H1 (cell line): ENCODE measurements around the gene INSYN1. TPM values are rescaled to one million over a fixed set of nuclear protein-coding genes. Genes with fewer than 3 reads are reported as not detected.

Experiments used
- CTCF ChIA-PET: fragments of 300-600 bp; sonication (Branson Sonifier 250); formaldehyde crosslinking; loops from one replicate; lab custom pipeline; 2021; ENCODE audit not compliant: partially characterized antibody; lab: Charles Lee
- POLR2A ChIA-PET: fragments of 300-600 bp; sonication (Branson Sonifier 250); formaldehyde crosslinking; loops from one replicate; lab custom pipeline; 2021; ENCODE audit warnings: inconsistent platforms; ENCODE audit not compliant: partially characterized antibody; lab: Charles Lee
- DNase-seq, 2 experiments: peaks; one replicate each; pipeline versions ENCODE4 v3.0.0 to v3.0.0-alpha.2; 2010 to 2022; ENCODE audit warnings: low spot score in 2 of 2, low read depth in 1 of 2, mixed read lengths in 1 of 2
- FAIRE-seq: peaks from 2 replicates; lab custom pipeline; 2011; peaks lifted over from hg19 to GRCh38; lab: Jason Lieb, UNC
- H2AFZ ChIP-seq: 2 replicates; pipeline ENCODE4 v1.8.1; 2012; ENCODE audit warnings: low read length, inconsistent platforms
- H2AK5ac ChIP-seq: 2 replicates; pipeline ENCODE4 v1.6.1; 2013; ENCODE audit warnings: low read depth, low read length
- H2BK120ac ChIP-seq: replicated peaks from 2 replicates; pipeline ENCODE3; 2013; ENCODE audit warnings: low read depth, low read length, inconsistent platforms
- H2BK12ac ChIP-seq: 2 replicates; pipeline ENCODE4 v1.6.1; 2013; ENCODE audit warnings: low read depth, low read length
- H2BK15ac ChIP-seq: 2 replicates; pipeline ENCODE4 v1.6.1; 2013; ENCODE audit warnings: low read length
- H2BK20ac ChIP-seq: 2 replicates; pipeline ENCODE4 v1.6.1; 2013; ENCODE audit warnings: low read length
- H2BK5ac ChIP-seq: 2 replicates; pipeline ENCODE4 v1.6.1; 2013; ENCODE audit warnings: low read depth, low read length
- H3K14ac ChIP-seq: 2 replicates; pipeline ENCODE4 v1.6.1; 2013; ENCODE audit warnings: inconsistent platforms; ENCODE audit not compliant: insufficient read length
- H3K18ac ChIP-seq: 2 replicates; pipeline ENCODE4 v1.6.1; 2013; ENCODE audit warnings: low read length; ENCODE audit errors: extremely low read depth
- H3K23ac ChIP-seq: 2 replicates; pipeline ENCODE4 v1.6.1; 2013; ENCODE audit warnings: inconsistent platforms; ENCODE audit not compliant: insufficient read length
- H3K23me2 ChIP-seq: 2 replicates; pipeline ENCODE4 v1.6.1; 2013; ENCODE audit warnings: low read depth, low read length
- H3K27ac ChIP-seq: 2 replicates; pipeline ENCODE4 v1.6.1; 2011; ENCODE audit warnings: low read depth, low read length, inconsistent platforms
- H3K27me3 ChIP-seq, 4 experiments: replicated peaks in 1 of 4; 1 replicate in 1 of 4; 2 replicates in 3 of 4; pipeline versions ENCODE4 v1.6.1 to v1.8.1; 2011 to 2013; ENCODE audit warnings: low read length in 3 of 4, mild to moderate bottlenecking in 3 of 4, inconsistent platforms in 2 of 4, mixed read lengths in 2 of 4, moderate library complexity in 1 of 4; ENCODE audit not compliant: control insufficient read depth in 3 of 4, insufficient read depth in 3 of 4; ENCODE audit errors: extremely low read depth in 1 of 4
- H3K36me3 ChIP-seq, 4 experiments: 2 replicates each; pipeline versions ENCODE4 v1.6.1 to v1.8.1; 2011 to 2013; ENCODE audit warnings: mild to moderate bottlenecking in 4 of 4, low read length in 3 of 4, moderate library complexity in 2 of 4, control low read depth in 1 of 4, inconsistent platforms in 1 of 4; ENCODE audit not compliant: insufficient read depth in 4 of 4, control insufficient read depth in 2 of 4
- H3K4ac ChIP-seq: replicated peaks from 2 replicates; pipeline ENCODE3; 2013; ENCODE audit warnings: low read length, low read depth, mixed read lengths, inconsistent platforms; ENCODE audit not compliant: insufficient read length
- H3K4me1 ChIP-seq, 4 experiments: replicated peaks in 1 of 4; 1 replicate in 1 of 4; 2 replicates in 3 of 4; pipeline versions ENCODE4 v1.6.1 to v1.8.1; 2011 to 2013; ENCODE audit warnings: low read length in 3 of 4, inconsistent platforms in 2 of 4, mixed read lengths in 1 of 4; ENCODE audit not compliant: insufficient read depth in 4 of 4, control insufficient read depth in 3 of 4
- H3K4me2 ChIP-seq, 2 experiments: 2 replicates each; pipeline versions ENCODE4 v1.6.1 to v1.8.1; 2011 to 2013; ENCODE audit warnings: low read depth in 2 of 2, low read length in 2 of 2, control low read depth in 1 of 2, inconsistent platforms in 1 of 2, mild to moderate bottlenecking in 1 of 2; ENCODE audit not compliant: insufficient read depth in 1 of 2
- H3K4me3 ChIP-seq, 4 experiments: fragments of 200-600, 300-600 bp in 1 of 4; sonication (generic), shearing (Covaris generic), sonication (Bioruptor Twin) in 1 of 4; 2 replicates each; pipeline versions ENCODE4 v1.5.1 to v1.8.1; 2011 to 2016; ENCODE audit warnings: low read length in 4 of 4, low read depth in 3 of 4, control low read depth in 2 of 4, inconsistent platforms in 2 of 4, mild to moderate bottlenecking in 2 of 4, mixed read lengths in 1 of 4, moderate library complexity in 1 of 4; ENCODE audit not compliant: insufficient read depth in 2 of 4; ENCODE audit errors: extremely low read depth in 1 of 4
- H3K56ac ChIP-seq: replicated peaks from 2 replicates; pipeline ENCODE3; 2013; ENCODE audit warnings: low read depth, mild to moderate bottlenecking, mixed read lengths, low read length, inconsistent platforms; ENCODE audit not compliant: insufficient read length
- H3K79me1 ChIP-seq: 2 replicates; pipeline ENCODE4 v1.6.1; 2013; ENCODE audit warnings: low read depth, low read length, control low read depth
- H3K79me2 ChIP-seq, 2 experiments: 2 replicates each; pipeline versions ENCODE4 v1.6.1 to v1.8.1; 2012 to 2013; ENCODE audit warnings: low read length in 2 of 2, mild to moderate bottlenecking in 2 of 2, inconsistent platforms in 1 of 2; ENCODE audit not compliant: insufficient read depth in 2 of 2, control insufficient read depth in 1 of 2
- H3K9ac ChIP-seq, 4 experiments: replicated peaks in 1 of 4; 1 replicate in 1 of 4; 2 replicates in 3 of 4; pipeline versions ENCODE4 v1.6.1 to v1.8.1; 2011 to 2013; ENCODE audit warnings: low read depth in 3 of 4, low read length in 3 of 4, control low read depth in 2 of 4, mild to moderate bottlenecking in 2 of 4, moderate library complexity in 2 of 4, inconsistent platforms in 1 of 4; ENCODE audit errors: extremely low read depth in 1 of 4
- H3K9me3 ChIP-seq, 2 experiments: 2 replicates each; pipeline versions ENCODE4 v1.6.1 to v1.8.1; 2012 to 2013; ENCODE audit warnings: mild to moderate bottlenecking in 2 of 2, moderate library complexity in 2 of 2, control low read depth in 1 of 2, inconsistent platforms in 1 of 2, low read depth in 1 of 2, low read length in 1 of 2, mixed read lengths in 1 of 2; ENCODE audit not compliant: insufficient read depth in 2 of 2
- H4K20me1 ChIP-seq, 2 experiments: replicated peaks in 1 of 2; 2 replicates each; pipeline versions ENCODE3 to v1.8.1; 2011 to 2013; ENCODE audit warnings: inconsistent platforms in 2 of 2, low read length in 2 of 2, mild to moderate bottlenecking in 1 of 2; ENCODE audit not compliant: insufficient read depth in 2 of 2, control insufficient read depth in 1 of 2
- H4K5ac ChIP-seq: 2 replicates; pipeline ENCODE4 v1.6.1; 2013; ENCODE audit warnings: low read length, low read depth, mixed read lengths, inconsistent platforms; ENCODE audit not compliant: insufficient read length
- H4K8ac ChIP-seq: 2 replicates; pipeline ENCODE4 v1.8.0; 2013; ENCODE audit warnings: mild to moderate bottlenecking, moderate library complexity, low read length, inconsistent platforms; ENCODE audit not compliant: insufficient read depth; ENCODE audit errors: extremely low read depth
- H4K91ac ChIP-seq: replicated peaks from 2 replicates; pipeline ENCODE3; 2013; ENCODE audit warnings: low read length, mixed read lengths, inconsistent platforms; ENCODE audit not compliant: insufficient read length
- ASH2L ChIP-seq: fragments of 200-600, 300-600 bp; sonication (generic); IDR thresholded peaks from one replicate; pipeline ENCODE4 v1.7.1; 2017; ENCODE audit warnings: low read length
- BRCA1 ChIP-seq: IDR thresholded peaks from 2 replicates; pipeline ENCODE4 v1.6.1; 2012; ENCODE audit warnings: low read depth, low read length, improper control_type of control experiment
- CHD2 ChIP-seq: IDR thresholded peaks from 2 replicates; pipeline ENCODE4 v1.6.1; 2012; ENCODE audit warnings: low read length, improper control_type of control experiment
- CREB1 ChIP-seq: IDR thresholded peaks from 2 replicates; pipeline ENCODE4 v1.6.1; 2012; ENCODE audit warnings: inconsistent platforms
- CTBP2 ChIP-seq: IDR thresholded peaks from 2 replicates; pipeline ENCODE4 v1.7.0; 2011; ENCODE audit warnings: borderline replicate concordance, mild to moderate bottlenecking, moderate library complexity, mixed read lengths, low read length; ENCODE audit not compliant: insufficient read depth, insufficient read length
- EZH2 ChIP-seq: fragments of 200-600 bp; sonication (generic); IDR thresholded peaks from 2 replicates; pipeline ENCODE4 v1.7.1; 2012; ENCODE audit warnings: low read depth, mild to moderate bottlenecking, moderate library complexity, low read length, inconsistent platforms; ENCODE audit not compliant: severe bottlenecking
- GTF2F1 ChIP-seq: IDR thresholded peaks from 2 replicates; pipeline ENCODE4 v1.6.1; 2012; ENCODE audit warnings: low read depth, low read length, improper control_type of control experiment, borderline replicate concordance
- RAD21 ChIP-seq, 2 experiments: IDR thresholded peaks in 1 of 2; conservative IDR thresholded peaks in 1 of 2; 2 replicates each; pipeline ENCODE4 v1.6.1; 2011; ENCODE audit warnings: low read depth in 2 of 2, low read length in 2 of 2, improper control_type of control experiment in 1 of 2, inconsistent platforms in 1 of 2, mild to moderate bottlenecking in 1 of 2, moderate library complexity in 1 of 2
- SIN3A ChIP-seq, 2 experiments: IDR thresholded peaks in 1 of 2; conservative IDR thresholded peaks in 1 of 2; 2 replicates each; pipeline ENCODE4 v1.6.1; 2011 to 2012; ENCODE audit warnings: low read length in 2 of 2, improper control_type of control experiment in 1 of 2, low read depth in 1 of 2, mild to moderate bottlenecking in 1 of 2
- SIRT6 ChIP-seq: IDR thresholded peaks from one replicate; pipeline ENCODE4 v1.7.1; 2012; ENCODE audit warnings: low read length, inconsistent platforms
- SP1 ChIP-seq: IDR thresholded peaks from 2 replicates; pipeline ENCODE4 v1.6.1; 2011; ENCODE audit warnings: low read depth, low read length
- SP2 ChIP-seq: IDR thresholded peaks from 2 replicates; pipeline ENCODE4 v1.6.1; 2012; ENCODE audit warnings: mild to moderate bottlenecking, low read length, inconsistent platforms
- SRF ChIP-seq: IDR thresholded peaks from 2 replicates; pipeline ENCODE4 v1.6.1; 2011; ENCODE audit warnings: mild to moderate bottlenecking, low read depth, low read length, moderate library complexity
- USF2 ChIP-seq: IDR thresholded peaks from 2 replicates; pipeline ENCODE4 v1.6.1; 2011; ENCODE audit warnings: low read length, improper control_type of control experiment
- WGBS, 2 experiments: shearing (Covaris generic) in 1 of 2; methylation state at CpG; one replicate each; pipeline versions ENCODE4 v1.1.6 to v1.1.7; 2013 to 2015; ENCODE audit warnings: low lambda C conversion rate in 2 of 2, mixed read lengths in 2 of 2, inconsistent platforms in 1 of 2, low coverage in 1 of 2, missing lambda C conversion rate in 1 of 2; ENCODE audit not compliant: insufficient replicate concordance in 2 of 2, insufficient coverage in 1 of 2, insufficient read length in 1 of 2; ENCODE audit errors: extremely low coverage in 1 of 2, missing lambda C conversion rate in 1 of 2; 5-methylcytosine and 5-hydroxymethylcytosine counted together
- polyA plus RNA-seq, 7 experiments: library from polyadenylated mRNA; depleted of rRNA in 3 of 7; stranded (reverse) in 5 of 7; unstranded in 2 of 7; fragments of >200 nt in 5 of 7; fragments of 200-250 nt in 2 of 7; gene quantifications; 1 replicate in 5 of 7; 2 replicates in 1 of 7; 4 replicates in 1 of 7; pipeline versions ENCODE4 v1.2.1 to v1.2.3, GENCODE V29; 2011 to 2013; ENCODE audit warnings: missing spikeins in 2 of 7, mixed read lengths in 2 of 7
- total RNA-seq: library from RNA; stranded (reverse); fragmentation: NEBNext Ultra II Directional; extraction: Animal tissue kit (Norgen Biotek cat#: 25700); gene quantifications from 2 replicates; pipeline ENCODE4 v1.2.1, GENCODE V29; 2021

Gene INSYN1
- total and polyA plus RNA-seq, 2 of the 8 experiments (the other 6 are each of a cell fraction or from before 2014, with no cell fraction given), result 7.2 to 10.2 TPM

- H3K9me3 ChIP-seq, result no peaks in the 10 kb centered on the region
- H4K91ac ChIP-seq, result no peak overlapping the region
- FAIRE-seq (no peak), DNase-seq (no peak)
- H3K4ac ChIP-seq, result no peak overlapping the region
- peaks cover 0 to 21% (median 9%) of the 10 kb centered on the region in 4 experiments; a peak in 6 of 7 replicates for H3K27me3 ChIP-seq
- no peaks in the 10 kb centered on the region for H3K79me2 ChIP-seq
- no peak overlapping the region for H4K5ac ChIP-seq
- H4K20me1 ChIP-seq, result no peaks in the 10 kb centered on the region
- peaks cover 14% of the 10 kb centered on the region; the same call in 1 of the 2 replicates for H3K23me2 ChIP-seq
- no peaks in the 10 kb centered on the region for H3K36me3 ChIP-seq
- H3K18ac ChIP-seq, result no peak overlapping the region
- WGBS, 2 experiments, result 89% methylated on average over 2 of the region's 2 CpGs; no CpG with 5 or more reads in 1 of the 2 experiments
- POLR2A ChIA-PET, result no interaction called here
- no peak overlapping the region for H2BK12ac ChIP-seq
- H2AK5ac ChIP-seq, result no peak overlapping the region; the same call in 1 of the 2 replicates
- no peak overlapping the region for H3K4me2 ChIP-seq
- no peak overlapping the region for H2BK5ac ChIP-seq
- peaks cover 8 to 15% (median 13%) of the 10 kb centered on the region in 4 experiments for H3K4me1 ChIP-seq
- no peak overlapping the region for H4K8ac ChIP-seq
- no peaks in the 10 kb centered on the region for H3K79me1 ChIP-seq
- no peak overlapping the region for H3K27ac ChIP-seq
- TF ChIP-seq CTBP2 (no peak), CHD2 (no peak), GTF2F1 (no peak), SP2 (no peak), SIRT6 (no peak), SIN3A (conservative IDR thresholded peaks at IDR 0.05 in 1 of 2, IDR thresholded peaks at IDR 0.05 in 1 of 2; ENCODE audit: low read depth in 1 of 2, low read length in 2 of 2) (no peak), USF2 (no peak), EZH2 (no peak), SRF (no peak), RAD21 (IDR thresholded peaks at IDR 0.05 in 1 of 2, conservative IDR thresholded peaks at IDR 0.05 in 1 of 2; ENCODE audit: low read depth in 2 of 2, low read length in 2 of 2) (no peak), CREB1 (no peak), SP1 (no peak), ASH2L (no peak), BRCA1 (no peak)
- H2BK15ac ChIP-seq, result no peak overlapping the region
- no peak overlapping the region for H3K56ac ChIP-seq
- no peak overlapping the region for H2BK20ac ChIP-seq
- H3K23ac ChIP-seq, result no peak overlapping the region
- no peak overlapping the region for H3K14ac ChIP-seq
- H3K9ac ChIP-seq, result no peak overlapping the region
- no peak overlapping the region for H2AFZ ChIP-seq
- H3K4me3 ChIP-seq, result no peak overlapping the region
- CTCF ChIA-PET, result interaction anchor here (0.6 to 3.8 kb wide), 3 partner anchors 26 to 151 kb away, joined by 3 to 21 read pairs (median 4); no protein-coding TSS in a partner anchor
- no peak overlapping the region for H2BK120ac ChIP-seq
Observed at GRCh38 chr15:73756390-73756789, 3.2 kb upstream of the INSYN1 start.
